NCI-H1694 treated with DMSO at 0.1 percent for 48 hours (cell line): Measurements from ENCODE around the gene HIP1.
"Not testable (repeated sequence)": the region's sequence is repeated elsewhere in the genome, so short reads cannot be mapped to it uniquely, and the experiment has no call there.

Source experiments
- DNase-seq: peaks from one replicate; lab custom pipeline; 2025; lab: John Stamatoyannopoulos, UW

The HIP1 gene

DNA sequence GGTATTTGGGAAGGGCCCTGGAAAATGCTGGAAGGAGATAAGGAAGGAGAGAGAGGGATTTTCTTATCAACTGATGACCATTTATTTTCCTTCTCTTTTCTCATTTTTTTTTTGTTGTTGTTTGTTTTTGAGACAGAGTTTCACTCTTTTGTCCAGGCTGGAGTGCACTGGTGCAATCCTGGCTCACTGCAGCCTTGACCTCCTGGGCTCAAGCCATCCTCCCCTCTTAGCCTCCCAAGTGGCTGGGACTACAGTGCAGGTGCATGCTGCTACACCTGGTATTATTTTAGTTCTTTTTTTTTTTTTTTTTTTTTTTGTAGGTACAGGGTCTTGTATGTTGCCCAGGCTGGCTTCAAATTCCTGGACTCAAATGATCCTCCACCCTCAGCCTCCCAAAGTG lies 52.2 kb downstream of the HIP1 start:
- no peak for DNase-seq

DNA sequence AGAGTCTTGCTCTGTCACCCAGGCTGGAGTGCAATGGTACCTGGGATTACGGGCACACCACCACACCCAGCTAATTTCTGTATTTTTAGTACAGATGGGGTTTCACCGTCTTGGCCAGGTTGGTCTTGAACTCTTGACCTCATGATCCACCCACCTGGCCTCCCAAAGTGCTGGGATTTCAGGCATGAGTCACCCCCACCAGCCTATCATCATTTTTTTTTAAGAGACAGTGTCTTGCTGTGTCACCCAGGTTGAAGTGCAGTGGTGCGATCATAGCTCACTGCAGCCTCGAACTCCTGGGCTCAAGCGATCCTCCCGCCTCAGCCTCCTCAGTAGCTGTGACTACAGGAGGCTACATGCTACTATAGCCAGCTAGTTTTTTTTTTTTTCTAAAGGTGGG lies 56.7 kb downstream of the HIP1 start:
- not testable (repeated sequence) for DNase-seq

DNA sequence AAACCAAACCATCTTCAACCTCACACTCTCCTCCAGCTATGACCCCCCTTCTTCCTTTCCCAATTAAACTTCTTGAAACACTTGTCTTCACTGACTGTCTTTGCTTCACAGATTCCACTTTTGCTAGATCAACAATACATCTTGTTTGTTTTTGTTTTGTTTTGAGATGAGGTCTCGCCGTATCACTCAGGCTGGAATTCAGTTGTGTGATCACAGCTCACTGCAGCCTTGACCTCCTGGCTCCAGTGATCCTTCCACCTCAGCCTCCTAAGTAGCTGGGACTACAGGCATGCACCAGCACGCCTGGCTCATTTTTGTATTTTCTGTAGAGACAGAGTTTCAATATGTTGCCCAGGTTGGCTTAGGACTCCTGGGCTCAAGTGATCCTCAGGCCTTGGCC lies 59.7 kb downstream of the HIP1 start:
- no peak for DNase-seq

DNA sequence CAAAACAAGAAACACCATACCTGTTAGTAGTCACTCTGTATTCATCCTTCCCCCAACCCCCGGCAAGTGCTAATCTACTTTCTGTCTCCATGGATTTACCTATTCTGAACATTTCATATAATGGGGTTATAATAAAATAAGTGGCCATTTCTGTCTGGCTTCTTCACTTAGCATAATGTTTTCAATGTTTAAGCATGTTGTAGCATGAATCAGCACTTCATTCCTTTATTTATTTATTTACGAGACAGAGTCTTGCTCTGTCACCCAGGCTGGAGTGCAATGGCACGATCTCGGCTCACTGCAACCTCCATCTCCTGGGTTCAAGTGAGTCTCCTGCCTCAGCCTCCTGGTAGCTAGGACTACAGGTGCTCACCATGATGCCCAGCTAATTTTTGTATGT lies 69.2 kb downstream of the HIP1 start:
- DNase-seq = no peak

DNA sequence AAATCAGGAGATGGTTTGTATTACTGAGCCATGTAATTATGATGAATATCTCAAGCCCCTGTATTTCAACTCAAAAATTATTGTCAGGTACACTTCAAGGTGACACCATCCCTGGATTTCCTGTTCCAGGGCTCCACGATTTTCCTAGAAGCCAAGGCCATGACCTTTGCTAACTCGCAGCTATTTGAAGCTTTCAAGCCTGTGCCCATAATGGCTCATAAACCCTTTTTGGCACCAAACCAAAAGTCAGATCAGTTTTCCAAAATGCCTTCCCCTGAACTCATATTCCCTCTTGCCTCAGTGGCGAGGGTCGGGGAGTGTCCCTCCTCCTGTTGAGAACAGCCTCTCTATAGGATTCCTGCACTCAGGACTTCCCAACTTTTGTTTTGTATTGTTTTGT lies 70.8 kb downstream of the HIP1 start:
- DNase-seq = no peak

DNA sequence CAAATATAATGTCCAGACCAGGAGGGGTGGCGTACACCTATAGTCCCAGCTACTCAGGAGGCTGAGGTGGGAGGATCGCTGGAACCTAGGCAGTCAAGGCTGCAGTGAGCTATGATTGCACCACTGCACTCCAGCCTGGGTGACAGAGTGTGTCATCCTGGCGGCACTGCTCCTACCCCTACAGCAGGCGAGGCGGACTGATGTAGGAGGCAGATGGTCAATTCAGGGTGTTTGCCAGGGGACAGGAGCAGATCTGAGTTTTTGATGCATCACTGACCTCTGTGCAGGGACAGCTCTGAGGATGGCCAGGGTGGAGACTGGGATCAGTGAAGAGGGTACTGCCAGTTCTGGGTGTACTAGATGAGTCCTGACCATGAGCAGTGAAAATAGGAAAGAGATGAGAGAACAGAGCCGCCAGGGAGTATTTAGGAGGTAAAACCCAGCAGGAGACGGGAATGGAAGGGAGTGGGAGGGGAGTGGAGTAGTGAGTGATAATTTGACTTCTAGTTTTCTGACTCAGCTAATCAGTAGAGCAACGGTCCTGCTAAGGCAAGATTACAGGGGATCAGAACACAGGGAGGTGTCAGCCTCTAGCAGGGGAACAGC lies 75.3 kb downstream of the HIP1 start:
- no peak for DNase-seq

DNA sequence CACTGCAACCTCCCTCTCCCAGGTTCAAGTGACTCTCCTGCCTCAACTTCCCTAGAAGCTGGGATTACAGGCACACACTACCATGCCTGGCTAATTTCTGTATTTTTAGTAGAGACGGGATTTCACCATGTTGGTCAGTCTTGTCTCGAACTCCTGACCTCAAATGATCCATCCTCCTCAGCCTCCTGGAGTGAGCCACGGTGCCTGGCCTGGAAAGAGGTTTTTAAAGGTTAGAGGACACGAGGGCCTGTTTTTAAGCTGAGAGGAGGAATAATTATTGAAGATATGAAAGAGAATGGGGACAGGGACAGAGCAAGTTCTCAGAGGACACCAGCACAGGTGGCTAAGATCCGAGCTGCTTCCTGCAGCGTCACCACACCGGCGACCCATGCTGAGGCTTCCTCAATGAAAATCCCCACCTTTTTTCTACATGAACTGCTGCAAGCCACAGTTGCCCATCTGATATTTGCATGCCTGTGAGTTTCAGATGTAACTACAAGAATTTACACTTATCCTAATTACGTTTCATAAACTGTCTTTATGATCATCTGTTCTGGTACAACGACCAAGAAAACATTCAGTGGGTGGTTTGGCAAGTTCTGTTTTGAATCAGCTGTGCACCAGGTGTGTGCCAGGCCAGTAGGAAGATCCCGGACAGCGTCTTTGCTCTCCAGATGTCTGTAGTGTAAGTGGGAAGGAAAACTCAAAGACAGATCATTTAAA lies 76.0 kb downstream of the HIP1 start:
- no peak for DNase-seq

DNA sequence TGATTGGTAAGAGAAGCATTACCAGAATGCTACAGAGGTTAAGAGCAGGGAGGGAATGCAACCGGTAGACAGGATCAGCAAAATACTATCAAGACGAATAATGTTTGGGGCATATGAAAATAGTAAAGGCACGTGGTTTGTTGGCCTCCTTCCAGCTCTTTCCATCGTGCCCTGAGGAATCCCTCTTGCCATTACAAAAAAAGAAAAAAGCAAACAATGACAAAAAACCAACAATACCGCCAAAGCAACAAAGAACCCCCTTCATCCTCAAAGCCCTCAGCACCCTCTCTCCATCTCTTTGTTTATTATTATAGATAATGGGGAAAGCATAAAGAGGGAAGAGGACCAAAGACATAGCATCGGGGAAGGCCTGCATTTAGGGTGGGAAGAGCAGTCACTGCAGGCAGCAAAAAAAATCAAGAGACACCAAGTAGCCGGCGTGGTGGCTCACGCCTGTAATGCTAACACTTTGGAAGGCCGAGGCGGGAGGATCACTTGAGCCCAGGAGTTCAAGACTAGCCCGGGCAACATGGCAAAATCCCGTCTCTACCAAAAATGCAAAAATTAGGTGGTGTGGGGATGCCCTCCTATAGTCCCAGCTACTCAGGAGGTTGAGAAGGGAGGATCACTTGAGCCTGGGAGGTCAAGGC lies 78.0 kb downstream of the HIP1 start:
- no peak for DNase-seq

DNA sequence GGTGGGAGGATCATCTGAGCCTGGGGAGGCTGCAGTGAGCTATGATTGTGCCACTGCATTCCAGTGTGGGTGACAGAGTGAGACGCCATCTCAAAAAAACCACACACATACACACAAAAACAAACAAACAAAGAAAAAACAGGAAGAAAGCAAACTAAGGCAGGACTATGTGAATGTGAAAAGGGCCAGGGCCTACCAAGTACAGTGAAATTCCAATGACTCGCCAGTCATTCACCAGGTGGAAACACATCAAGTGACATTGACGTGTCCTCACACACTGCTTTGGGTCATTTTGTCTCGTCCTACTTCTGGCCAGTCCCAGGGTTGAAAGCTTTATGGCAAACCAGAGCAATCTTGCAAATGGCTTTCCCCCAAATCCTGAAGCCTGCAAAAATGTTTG lies 79.9 kb downstream of the HIP1 start:
- no peak for DNase-seq

DNA sequence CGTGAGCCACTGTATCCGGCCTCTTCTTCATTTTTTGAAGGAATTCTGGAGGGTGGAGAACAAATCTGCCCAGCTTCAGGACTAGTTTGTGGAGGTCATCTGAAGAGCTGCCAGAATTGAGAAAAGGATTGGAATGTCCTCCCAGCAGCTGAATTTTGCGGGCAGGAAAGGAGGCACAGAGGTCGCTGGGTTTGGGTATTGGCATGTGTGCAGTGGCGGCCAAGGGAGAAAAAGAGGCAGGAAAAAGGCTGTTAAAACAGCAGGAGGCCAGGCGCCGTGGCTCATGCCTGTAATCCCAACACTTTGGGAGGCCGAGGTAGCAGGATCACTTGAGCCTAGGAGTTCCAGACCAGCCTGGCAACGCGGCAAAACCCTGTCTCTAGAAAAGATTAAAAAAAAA lies 80.4 kb downstream of the HIP1 start:
- DNase-seq = no peak

DNA sequence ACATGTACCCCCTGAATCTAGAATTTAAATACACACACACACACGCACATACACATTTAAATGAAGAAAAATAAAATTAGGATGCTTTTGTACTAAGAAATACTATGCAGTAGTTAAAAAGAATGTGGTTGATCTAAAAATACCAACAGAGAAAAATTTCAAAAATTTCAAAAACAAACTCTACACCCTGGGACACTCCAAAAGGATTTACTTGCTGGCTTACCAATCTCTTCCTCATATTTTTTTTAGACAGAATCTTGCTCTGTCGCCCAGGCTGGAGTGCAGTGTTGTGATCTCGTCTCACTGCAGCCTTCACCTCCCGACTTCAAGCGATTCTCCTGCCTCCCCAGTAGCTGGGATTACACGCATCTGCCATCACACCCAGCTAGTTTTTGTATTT lies 80.9 kb downstream of the HIP1 start:
- no peak for DNase-seq

DNA sequence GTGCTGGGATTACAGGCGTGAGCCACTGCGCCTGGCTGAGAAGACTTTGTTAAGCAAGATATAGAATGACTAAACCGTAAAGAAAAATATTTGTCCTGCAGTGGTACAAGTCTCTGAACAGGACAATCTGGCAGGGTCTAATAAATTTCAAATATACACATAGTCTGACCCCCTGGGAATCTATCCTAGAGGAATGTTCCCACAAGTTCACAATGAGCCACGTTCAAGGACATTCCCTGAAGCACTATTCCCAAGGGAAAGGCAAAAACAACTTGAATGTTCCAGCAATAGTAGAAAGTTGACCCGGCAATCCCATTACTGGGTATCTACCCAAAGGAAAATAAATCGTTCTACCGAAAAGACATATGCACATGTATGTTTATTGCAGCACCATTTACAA lies 82.0 kb downstream of the HIP1 start:
- no peak for DNase-seq

DNA sequence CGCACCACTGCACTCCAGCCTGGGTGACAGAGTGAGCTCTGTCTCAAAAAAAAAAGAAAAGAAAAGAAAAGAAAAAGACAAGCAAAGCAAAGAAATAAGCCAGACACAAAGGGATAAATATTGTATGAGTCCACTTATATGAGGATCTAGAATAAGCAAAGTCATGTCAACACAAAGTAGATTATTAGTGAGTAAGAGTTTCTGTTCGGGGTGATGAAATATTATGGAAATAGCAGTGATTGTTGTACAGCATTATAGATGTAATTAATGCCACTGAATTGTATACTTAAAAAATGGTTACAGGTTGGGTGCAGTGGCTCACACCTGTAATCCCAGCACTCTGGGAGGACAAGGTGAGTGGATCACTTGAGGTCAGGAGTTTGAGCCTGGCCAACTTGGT lies 83.2 kb downstream of the HIP1 start:
- DNase-seq = no peak

DNA sequence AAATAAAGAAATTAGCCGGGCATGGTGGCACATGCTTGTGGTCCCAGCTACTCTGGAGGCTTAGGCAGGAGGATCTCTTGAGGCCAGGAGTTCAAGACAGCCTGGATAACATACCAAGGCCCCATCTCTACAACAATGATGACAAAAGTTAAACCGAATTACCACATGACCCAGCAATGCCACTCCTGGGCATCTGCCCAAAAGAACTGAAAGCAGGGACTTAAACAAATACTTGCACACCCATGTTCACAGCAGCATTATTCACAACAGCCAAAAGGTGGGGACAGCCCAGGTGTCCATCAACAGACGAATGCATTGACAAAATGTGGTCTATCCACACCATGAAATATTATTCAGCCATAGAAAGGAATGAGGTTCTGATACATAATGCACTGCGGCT lies 83.9 kb downstream of the HIP1 start:
- DNase-seq = no peak

DNA sequence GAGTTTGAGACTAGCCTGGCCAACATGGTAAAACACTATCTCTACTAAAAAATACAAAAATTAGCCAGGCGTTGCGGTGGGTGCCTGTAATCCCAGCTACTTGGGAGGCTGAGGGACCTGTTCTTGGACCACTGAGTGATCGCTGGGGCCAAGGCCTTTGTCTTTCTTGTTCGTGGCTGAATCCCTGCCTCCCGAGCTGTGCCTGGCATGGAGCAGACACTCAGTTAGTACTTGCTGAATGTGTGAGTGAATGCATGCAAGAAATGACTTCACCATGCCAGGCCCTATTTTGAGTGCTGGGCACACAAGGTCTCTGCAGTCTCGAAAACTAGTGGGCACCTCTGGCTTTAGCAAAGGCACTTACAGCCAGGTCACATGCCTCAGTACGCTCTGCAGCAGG lies 85.1 kb downstream of the HIP1 start:
- no peak for DNase-seq

DNA sequence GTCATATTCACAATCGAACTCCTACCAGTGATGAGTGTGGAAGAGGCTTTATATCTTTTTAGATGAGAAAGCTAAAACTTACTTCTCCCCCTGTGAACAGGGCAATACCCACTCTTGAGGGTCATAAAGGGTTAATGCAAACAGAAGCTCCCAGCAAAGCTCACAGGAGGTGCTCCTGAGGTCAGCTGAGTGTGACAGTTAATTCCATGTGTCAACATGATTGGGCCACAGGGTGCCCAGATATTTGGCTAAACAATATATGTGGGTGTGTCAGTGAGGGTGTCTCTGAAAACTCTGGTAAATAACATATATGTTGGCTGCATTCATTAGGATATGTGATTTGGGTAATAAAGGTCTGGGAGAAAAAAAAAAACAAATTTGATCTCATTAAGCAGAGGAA lies 86.0 kb downstream of the HIP1 start:
- no peak for DNase-seq

DNA sequence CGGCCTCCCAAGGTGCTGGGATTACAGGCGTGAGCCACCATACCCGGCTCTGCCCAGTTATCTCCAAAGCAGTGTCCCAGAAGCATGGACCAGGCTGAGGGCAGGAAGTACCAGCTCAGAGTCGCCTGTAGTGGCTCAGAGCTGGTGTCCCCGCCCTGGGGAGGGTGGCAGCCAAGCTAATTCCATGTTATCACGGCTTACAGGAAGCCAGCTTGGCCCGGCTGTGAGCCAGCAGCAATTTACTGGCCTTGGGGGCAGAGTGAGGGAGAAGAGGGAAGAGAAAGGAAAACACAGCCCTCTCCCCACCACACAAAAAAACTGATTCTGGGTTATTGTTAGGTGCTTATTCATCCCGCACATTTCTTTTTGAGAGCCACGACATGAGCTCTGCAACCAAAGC lies 88.1 kb downstream of the HIP1 start:
- no peak for DNase-seq

DNA sequence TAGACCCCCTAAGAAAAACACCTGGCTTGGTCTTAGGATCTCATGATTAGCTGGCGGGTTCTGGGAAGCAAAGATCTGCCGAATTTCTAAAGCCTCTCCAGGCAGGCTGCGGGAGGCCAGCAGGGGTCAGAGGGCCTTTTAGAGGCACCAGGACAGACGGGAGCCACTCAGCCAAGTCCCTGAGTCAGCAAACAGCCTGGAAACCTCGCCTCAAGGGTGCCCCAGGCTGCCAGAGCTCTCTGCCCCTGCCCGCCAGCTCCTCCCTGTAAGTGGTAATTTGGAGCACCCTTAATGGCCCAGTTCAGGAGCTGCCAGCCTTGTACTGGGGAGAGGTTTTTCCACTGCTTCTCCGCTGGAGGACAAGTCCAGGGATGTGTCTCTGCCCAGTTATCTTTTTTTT lies 88.7 kb downstream of the HIP1 start:
- no peak for DNase-seq

DNA sequence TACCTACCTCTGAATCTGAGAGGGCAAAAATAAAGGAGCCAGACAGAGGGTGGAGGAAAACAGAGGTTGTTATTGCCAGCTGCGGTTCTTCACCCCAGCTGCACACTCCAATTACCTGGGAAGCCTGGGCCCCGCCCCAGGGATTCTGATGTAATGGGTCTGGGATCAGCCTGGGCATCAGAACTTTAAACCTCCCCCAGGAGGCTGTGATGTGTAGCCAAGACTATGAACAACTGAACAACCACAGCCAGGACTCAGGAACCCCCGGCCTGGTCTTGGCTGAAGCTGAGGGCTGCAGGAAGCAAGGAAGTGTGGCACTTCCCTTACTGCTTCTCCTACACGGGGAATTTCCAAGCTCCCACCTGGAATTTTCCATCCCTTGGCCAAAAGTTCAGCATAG lies 89.3 kb downstream of the HIP1 start:
- no peak for DNase-seq

DNA sequence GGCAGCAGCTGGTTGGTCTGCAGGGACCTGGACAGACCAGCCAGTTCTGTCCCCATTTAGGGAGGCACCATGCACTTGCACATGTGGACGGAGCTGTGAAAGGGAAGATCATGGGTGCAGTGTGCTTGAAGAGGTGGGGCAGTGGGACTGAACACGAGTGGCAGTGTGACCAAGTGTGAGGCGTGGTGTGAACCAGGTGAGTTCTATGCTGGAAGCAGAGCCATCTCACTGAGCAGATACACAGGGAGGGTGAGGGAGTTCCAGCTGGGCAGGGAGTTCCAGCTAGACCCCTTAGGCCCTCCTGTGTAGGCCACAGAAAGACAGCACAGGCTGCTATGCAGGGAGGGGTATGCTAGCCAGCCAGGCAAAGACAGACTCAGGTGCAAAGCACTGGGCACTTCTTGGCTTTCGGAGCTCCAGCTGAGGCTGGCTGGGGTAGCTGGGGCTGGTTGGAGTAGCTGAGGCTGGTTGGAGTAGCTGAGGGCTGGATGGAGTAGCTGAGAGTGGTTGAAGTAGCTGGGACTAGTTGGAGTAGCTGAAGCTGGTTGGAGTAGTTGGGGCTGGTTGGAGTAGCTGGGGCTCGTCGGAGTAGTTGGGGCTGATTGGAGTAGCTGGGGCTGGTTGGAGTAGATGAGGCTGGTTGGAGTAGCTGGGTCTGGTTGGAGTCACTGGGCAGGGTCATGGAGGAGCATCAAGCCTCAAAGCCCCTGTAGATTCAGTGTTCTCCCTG lies 90.9 kb downstream of the HIP1 start:
- DNase-seq = no peak

DNA sequence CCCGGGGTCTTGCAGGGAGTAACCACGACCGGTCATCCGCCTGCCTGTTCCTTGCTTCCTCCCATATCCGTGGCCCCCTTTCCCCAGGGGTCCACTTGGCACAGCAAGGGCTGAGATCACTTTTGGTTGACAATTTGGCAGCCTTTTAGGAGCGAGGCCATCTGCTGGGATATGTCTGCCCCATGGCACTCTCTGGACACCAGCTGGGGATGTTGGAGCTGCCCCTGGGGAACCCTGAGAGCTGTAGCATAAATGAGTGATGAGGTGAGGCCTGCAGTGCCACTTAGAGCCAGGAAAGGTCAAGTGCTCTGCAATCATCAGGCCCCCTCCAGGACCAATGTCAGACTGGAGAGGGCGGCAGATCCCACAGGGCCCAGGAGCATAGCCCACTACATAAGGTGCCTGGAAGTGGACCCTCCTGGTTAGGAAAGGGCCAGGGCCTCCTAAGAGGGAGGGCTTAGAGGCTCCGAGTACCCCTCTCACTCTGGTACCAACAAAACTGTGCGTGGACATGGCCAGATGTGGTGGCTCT lies 92.1 kb downstream of the HIP1 start:
- no peak for DNase-seq

DNA sequence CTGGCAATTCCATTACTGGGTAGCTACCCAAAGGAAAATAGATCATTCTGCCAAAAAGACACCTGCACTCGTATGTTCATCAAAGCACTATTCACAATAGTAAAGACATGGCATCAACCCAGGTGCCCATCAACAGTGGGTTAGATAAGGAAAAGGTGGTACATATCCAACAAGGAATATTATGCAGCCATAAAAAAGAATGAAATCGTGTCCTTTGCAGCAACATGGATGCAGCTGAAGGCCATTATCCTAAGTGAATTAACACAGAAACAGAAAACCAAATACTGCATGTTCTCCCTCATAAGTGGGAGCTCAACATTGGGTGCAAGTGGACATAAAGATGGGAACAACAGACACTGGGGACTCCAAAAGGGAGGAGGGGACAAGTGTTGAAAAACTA lies 93.2 kb downstream of the HIP1 start:
- DNase-seq = no peak

DNA sequence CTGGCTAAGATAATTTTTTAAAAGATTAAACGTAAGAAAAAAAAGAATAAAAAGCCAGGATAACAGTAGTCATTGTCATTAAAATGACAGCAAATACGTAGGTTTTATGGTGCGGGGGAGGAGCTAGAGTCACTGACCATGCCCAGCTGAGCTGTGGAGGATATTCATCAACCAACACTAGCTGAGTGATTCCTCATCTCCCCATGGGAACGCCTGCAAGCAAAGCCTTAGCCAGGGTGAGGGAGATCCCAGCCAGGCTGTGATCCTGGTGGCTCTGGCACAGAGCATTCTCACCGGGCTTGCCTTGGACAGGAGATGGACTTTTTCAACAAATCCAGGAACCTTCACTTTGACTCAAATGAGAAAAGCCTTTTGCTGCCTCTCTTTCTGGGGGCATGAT lies 94.2 kb downstream of the HIP1 start:
- no peak for DNase-seq
